AG20443 (cell line): ENCODE data around the gene TK2.
A peak's percentile ranks its signal among the peaks of the same experiment; 100 is the strongest.
"Not testable (repeated sequence)": the region's sequence is repeated elsewhere in the genome, so short reads cannot be mapped to it uniquely, and the experiment has no call there.

Experiments
- DNase-seq: peaks from one replicate; pipeline ENCODE4 v3.0.0; 2012; ENCODE audit warnings: low spot score, mixed read lengths

Gene TK2

GRCh38 chr16:66549284-66550131 lies at the start of gene TK2:
Gene TK2, minus strand, starts transcription at chr16:66550122. Its CDS starts 61 bp downstream, at chr16:66550061.
- DNase-seq, result peak; percentile 92

DNA sequence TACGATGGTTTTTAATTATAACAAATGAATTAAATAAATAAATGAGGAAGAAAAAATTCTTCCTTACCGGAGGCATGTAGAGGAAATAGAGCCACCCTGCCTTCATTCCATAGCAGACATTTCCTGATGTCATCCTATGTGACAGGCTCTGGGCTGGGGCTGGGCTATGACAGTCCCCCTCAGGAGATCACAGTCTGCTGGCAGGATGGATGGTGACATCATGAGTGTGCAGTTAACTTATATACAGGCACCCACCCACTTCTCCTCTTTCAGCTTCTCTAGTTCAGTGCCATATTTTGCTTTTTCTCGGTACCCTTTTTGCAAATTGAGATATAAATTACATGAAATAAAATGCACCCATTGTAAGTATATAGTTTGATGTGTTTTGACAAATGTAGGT lies 48.2 kb upstream of the TK2 start:
- DNase-seq, result no peak

DNA sequence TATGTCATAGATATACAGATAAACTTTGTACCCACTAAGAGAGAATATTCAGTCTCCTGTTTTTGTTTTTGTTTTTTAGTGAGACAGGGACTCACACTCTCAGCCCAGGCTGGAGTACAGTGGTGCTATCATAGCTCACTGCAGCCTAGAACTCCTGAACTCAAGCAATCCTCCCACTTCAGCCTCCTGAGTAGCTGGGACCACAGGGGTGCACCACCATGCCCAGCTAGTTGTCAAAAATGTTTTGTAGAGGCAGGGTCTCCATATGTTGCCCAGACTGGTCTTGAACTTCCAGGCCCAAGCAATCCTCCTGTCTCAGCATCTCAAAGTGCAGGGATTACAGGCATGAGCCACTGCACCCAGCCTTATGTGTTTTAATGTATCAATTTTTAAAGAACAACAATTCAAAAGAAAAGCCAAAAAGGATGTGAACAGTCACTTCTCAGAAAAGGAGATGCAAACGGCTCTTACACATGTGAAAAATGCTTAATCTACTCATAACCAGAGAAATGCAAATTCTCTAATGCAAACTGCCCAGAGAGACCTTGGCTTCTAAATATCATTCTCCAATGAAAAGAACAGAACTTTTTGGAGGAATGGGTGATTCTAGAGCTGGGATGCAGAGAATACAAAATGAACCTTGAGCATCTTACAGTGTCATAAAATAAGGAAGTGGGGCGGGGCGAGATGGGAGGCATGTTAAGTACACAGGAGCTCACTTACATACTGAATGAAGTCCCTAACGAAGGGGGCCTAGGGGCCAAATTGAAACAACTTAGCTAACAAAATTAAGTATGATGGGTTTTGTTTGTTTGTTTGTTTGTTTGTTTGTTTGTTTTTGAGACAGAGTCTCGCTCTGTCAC lies 47.3 kb upstream of the TK2 start:
- no peak for DNase-seq

DNA sequence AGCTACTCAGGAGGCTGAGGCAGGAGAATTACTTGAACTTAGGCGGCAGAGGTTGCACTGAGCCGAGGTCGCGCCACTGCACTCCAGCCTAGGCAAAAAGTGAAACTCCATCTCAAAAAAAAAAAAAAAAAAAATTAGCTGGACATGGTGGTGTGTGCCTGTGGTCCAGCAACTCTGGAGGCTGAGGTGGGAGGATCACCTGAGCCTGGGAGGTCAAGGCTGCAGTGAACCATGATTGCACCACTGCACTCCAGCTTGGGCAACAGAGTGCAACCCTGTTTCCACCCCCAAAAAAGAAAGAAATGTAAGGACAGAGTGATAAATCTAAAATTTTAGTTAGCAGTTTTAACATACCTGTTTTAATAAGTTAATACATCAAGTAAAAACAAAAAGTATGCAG lies 46.6 kb upstream of the TK2 start:
- DNase-seq, result not testable (repeated sequence)

GRCh38 chr16:66594739-66595138 lies 44.8 kb upstream of the TK2 start:
- no peak for DNase-seq

DNA sequence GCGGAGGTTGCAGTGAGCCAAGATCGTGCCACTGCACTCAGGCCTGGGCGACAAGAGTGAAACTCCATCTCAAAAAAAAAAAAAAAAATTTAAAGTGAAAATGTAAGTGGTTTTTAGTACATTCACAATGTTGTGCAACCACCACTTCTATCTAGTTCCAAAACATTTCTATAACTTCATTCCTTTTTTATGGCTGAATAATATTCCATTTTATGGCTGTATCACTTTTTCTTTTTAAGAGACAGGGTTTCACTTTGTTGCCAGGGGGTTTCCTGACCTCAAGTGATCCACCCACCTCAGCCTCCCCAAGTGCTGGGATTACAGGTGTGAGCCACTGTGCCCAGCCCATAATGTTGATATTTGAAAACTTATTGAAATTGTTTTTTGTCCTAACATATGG lies 42.9 kb upstream of the TK2 start:
- DNase-seq, result no peak

- no peak for DNase-seq
These were observed 42.3 kb upstream of the TK2 start for GRCh38 chr16:66592241-66592640.

GRCh38 chr16:66591018-66591417 lies 41.1 kb upstream of the TK2 start:
- DNase-seq, result no peak

GRCh38 chr16:66590322-66590721 lies 40.4 kb upstream of the TK2 start:
- DNase-seq, result no peak

GRCh38 chr16:66588981-66589713 lies 39.2 kb upstream of the TK2 start:
- peak; percentile 46 for DNase-seq

GRCh38 chr16:66587881-66588600 lies 38.1 kb upstream of the TK2 start:
- no peak for DNase-seq

DNA sequence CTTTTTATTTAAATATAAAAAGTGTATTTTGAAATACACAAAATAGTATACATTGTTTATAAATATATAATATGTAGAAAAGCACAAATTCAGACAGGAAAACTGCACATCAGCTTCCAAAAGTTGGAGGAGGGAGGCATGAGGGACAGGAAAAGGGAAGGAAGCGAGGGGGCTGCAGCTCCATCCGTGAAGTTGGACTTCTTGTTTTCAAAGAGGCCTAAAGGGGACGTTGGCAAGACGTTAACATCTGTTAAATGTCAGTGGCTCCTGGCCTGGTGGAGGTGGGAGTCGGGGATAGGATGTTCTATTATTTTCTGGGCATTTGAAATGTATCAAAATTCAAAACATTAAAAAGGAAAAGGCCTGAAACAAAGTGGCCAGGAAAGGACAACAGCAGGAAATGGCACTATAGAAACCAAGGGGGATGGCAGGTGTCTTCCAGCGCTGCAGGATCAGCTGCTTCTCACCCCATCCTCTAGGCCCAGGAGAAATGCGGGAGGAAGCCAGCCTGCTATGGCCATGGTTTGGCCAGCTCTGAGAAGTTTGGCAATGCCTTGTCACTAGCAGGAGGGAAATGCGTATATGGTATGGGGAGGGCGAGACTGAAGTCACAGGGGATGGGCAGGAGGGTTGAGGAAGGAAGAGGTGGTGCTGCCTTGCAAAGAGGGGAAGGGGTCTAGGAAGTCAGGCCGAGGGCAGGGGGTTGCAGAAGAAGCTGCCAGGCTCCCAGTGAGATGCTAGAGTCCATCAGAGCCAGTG lies 35.7 kb upstream of the TK2 start:
- DNase-seq, result no peak

DNA sequence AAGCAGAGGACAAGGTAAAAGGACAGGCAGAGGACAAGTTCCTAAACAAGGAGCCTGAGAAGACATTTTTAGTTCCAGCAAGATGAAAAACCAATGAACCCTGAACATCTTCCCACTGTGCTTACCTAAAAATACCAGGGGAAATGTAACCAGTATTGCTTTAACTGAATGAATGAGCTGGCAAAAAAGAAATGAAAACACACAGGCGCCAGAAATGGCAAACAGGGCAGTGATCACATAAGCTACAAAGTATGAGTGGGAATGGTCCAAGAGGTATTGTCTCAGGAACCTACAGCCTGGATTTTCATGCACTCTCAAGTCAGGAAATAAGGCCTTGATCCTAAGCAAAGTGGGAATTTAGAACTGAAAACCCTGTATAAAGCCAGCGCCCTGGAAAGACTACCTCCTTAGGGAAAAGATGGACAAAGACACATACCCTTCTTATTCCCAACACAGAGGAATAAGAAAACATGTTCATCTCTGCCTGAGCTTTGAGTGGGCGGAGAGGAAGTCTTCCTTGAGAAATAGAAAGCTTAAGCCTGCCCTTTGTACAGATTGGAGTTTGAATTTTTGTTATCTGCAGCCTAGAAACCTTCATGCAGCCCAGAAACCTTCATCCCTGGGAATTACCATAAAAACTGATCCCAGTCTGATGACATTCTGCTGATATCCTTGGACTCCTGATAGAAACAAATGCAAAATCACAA lies 31.5 kb upstream of the TK2 start:
- no peak for DNase-seq

DNA sequence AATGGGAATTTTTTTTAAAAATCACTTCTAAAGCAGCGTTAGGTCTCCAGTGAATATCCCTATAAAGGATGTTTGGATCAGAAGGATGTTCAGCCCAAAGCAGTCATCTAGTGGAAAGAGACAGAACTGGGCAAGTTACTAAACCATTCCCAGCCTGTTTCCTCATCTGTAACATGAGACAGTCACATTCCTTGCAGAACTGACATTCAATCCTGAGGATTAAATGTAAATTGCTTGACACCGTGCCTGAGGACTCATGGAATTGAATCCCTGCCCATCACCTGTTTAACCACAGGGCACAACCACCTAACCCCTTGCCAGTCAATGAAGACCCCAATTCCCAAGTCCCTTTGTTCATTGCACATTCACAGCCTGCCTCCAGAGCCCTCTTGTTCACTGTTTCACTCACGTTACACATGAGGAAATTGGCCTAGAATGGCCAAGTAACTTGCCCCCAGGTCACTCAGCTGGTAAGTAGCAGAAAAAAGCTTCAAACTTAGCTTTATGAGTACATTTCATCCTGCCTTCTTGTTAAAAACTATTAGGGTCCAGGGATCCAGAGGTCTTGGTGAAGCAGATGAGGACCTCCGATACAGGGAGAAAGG lies 30.8 kb upstream of the TK2 start:
- peak; percentile 77 for DNase-seq

- DNase-seq, result peak; percentile 28
These were observed 29.0 kb upstream of the TK2 start, which contains the start of gene CMTM2 for GRCh38 chr16:66578651-66579531. Gene CMTM2, plus strand, starts transcription at chr16:66579463. Its CDS starts 145 bp downstream, at chr16:66579608.

GRCh38 chr16:66576296-66576695 lies 26.4 kb upstream of the TK2 start:
- DNase-seq, result peak; percentile 50

DNA sequence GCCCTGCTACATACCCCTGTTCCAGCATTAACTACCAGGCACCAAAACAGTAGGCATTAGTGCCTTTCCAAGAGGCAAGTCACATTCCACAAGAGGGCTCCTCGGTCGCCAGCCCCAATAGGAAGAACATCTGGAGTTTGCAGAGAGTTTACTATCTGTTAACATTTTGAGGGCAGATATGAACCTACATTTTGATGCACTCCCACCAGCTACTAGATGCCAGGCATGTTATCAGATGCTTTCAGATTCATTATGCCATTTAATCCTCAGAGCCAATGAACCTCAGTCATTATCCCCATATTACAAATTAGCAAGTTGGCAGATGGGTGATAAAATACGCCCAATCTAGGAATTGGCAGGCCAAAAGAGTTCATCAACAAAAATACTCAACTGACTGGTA lies 25.1 kb upstream of the TK2 start:
- no peak for DNase-seq

DNA sequence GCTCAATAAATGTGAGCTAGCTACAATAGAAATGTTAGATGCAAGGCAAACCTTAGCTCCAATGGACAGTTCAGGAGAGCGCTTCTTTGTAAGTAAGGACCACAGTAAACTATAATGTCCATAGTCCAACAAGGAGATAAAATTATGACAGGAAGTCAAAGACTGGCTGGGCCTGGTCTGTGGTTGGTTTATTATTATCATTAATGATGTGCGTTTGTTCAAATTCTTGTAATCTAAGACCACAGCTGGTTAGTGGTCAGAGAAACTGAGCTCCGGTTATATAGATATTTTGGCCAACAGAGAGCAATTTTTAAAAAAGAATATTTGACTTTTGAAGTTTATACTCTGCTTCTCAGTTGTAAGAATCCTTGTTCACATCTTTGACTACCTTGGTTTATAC lies 24.6 kb upstream of the TK2 start:
- DNase-seq, result no peak

- DNase-seq, result no peak
These were observed 24.2 kb upstream of the TK2 start for GRCh38 chr16:66574081-66574480.
